Measurements from ENCODE around the gene IFT74.

IFT74 gene

DNA sequence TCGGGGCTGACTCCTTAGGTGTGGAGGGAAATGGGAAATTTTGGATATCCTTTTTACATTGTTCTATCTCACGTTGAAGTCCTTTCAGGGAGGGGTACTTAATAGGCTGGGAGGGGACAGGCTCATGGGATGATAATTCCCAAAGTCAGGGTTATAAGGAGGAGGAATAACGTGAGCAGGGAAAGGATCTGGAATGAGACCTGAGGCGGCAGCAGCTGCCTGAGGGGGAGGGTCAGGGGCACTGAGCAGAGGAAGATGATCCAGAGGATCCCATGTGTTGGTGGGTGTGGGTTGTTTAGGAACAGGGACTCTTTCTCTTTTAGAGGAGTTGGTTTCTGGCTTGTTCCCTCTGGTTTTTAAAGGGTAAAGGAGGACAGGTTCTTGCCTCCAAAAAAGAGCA, 18.7 kb downstream of the IFT74 start:
- DNase-seq: no peak

GRCh38 chr9:26975728-26976707, 19.8 kb downstream of the IFT74 start:
- DNase-seq: peak; percentile 44

DNA sequence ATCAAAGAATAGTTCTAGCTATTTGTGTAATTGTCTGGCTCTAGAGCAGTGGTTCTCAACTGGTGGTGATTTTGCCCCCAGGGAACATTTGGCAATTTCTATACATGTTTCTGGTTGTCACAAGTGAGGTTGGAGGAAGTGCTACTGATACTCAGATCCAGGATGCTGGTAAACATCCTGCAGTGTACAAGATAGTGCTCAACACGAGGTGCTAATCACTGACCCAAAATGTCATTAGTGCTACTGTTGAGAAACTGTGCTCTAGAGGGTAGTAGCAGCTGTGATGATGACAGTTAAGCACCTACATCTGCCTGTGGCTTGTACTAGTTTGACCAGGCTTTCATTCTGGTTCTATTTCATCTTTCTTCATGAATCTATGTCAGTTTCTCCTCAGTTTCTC, 27.1 kb downstream of the IFT74 start:
- DNase-seq: no peak

DNA sequence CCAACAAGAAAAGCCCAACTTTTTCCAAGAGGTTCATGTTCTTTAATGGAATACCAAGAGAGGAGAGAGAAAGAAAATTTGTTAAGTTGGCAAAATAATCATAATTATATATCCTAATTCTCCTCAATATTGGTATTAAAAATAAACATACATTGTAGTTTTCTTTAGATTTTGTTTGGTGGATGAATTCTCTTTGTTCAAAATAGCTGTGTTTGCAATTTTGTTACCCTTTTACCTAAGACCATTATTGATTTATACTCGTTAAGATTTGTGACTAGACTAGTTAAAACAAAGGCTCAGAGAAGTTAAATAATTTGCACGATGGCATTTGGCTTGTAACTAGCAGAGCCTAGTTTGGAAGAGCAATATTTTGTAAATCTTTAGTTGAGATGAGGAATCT, 39.6 kb downstream of the IFT74 start:
- DNase-seq: no peak

DNA sequence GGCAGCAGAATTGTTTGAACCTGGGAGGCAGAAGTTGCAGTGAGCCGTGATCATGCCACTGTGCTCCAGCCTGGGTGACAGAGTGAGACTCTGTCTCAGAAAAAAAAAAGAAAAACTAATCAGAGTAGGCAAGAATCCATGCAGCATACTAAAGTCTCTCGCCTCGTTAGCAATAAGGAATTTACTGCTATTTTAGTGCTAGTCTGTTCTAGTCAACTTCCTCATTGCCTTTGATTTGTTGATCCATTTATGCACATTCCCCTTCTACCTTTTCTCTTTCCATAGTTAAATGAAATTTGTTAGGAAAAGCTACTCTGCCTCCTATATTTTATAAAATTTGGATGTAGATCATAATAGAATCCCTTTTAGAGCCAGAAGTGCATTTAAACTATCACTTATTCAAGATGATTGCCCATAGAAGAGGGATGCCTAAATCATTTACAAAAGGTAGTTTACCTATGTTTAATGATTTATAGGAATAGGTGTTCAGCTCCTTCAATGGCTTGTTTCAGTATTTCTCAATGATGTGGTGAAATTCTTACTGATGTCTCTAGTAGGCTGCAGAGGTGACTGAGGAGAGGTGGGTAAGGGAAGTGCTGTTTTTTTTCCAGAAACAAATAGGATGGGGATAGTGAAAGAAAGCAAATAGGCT, 47.3 kb downstream of the IFT74 start:
- DNase-seq: no peak

- DNase-seq: no peak
Measured at GRCh38 chr9:27005491-27005890, 49.3 kb downstream of the IFT74 start, which contains the start of gene LRRC19. Gene LRRC19, minus strand, starts transcription at chr9:27005672. Its CDS starts 5,978 bp downstream, at chr9:26999694.

GRCh38 chr9:27019589-27019988, 63.4 kb downstream of the IFT74 start:
- DNase-seq: peak; percentile 24

GRCh38 chr9:27022920-27023319, 66.7 kb downstream of the IFT74 start:
- no peak for DNase-seq

DNA sequence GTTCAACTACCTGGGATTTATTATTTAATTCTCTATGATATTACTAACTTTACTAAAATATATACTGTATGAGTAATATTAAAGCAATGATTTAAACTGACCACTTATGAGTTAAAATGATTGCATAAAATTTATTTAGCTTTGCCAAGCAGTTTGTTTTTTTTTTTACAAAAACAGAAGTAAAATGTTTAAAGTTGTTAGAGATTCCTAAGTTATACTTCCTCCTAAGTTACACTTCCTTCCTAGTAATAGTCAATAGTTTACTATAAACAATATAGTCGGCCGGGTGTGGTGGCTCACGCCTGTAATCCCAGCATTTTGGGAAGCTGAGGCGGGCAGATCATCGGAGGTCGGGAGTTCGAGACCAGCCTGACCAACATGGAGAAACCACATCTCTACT, 73.0 kb downstream of the IFT74 start:
- DNase-seq: no peak

GRCh38 chr9:27033815-27034403, 77.7 kb downstream of the IFT74 start:
- DNase-seq: peak; percentile 38

DNA sequence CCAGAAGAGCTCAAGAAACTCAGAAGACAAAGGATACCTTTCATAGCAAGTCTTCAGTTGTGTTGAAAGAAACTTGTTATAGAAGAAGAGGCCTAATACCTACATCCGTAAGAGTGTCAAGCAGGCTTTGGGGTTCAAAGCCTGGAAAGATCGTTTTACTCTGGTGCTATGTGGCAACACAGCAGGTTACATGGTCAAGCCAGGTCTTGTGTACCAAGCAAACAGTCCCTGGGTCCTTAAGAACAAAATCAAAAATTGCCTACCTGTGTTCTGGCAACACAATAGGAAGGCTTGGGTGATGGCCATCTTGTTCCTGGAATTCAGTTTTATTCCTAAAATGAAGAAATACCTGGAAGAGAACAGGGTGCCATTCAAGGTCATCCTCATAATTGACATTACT, 81.3 kb downstream of the IFT74 start:
- no peak for DNase-seq

GRCh38 chr9:27041746-27042145, 85.5 kb downstream of the IFT74 start:
- no peak for DNase-seq

- DNase-seq: no peak
Measured at GRCh38 chr9:27042476-27042875, 86.3 kb downstream of the IFT74 start.

DNA sequence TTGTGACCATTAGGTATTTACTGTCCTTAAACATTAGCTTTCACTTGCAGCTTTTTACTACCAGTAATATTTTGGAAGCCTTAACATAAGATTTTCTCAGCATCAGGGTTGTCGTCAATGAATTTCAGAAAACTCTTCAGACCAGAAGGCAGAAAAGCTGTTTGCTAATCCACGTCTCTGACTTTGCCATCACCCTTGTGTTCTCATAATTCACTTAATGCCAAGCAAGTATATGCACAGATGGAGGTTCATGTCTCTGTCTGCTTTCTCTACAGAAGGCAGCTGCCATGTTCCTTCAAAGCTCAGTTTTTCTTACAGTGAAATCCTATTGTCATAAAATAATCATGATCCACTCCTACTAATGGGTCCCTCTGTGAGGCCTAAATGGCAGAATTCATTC, 87.0 kb downstream of the IFT74 start:
- DNase-seq: no peak

GRCh38 chr9:27047136-27047535, 90.9 kb downstream of the IFT74 start:
- DNase-seq: no peak

DNA sequence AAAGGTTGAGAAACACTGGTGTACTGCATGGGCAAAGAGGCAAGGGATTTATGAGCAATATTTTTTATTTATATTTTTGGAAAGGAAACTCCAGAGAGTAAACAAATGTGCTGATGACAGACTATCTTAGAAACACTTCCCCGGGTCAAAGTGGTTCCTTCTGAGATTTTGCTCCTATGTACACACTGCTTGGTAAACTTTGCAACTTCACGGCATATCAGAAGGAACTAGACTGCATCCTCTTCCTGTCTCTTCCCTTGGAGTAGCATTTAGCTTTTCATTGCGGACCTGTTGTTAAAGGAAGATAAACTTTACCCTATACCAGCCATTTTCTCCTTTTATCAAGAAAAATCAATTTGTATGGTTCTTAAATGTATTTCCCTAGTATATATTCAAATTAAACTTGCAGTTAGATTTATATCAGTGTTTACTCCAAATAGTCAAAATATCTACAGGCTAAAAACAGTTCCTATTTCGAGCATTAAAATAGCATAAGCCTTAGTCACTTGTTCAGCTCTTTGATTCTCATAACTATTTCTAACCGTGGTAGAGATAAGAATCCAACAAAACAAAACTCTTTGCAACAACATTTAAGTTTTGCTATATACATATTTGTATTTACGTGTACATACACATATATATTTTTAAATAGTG, 97.3 kb downstream of the IFT74 start:
- no peak for DNase-seq

- DNase-seq: no peak
Measured at GRCh38 chr9:27054125-27054524, 97.9 kb downstream of the IFT74 start.

GRCh38 chr9:27054841-27055240, 98.6 kb downstream of the IFT74 start:
- no peak for DNase-seq

- no peak for DNase-seq
Measured at GRCh38 chr9:27059412-27059811, 103.2 kb downstream of the IFT74 start.

GRCh38 chr9:27059907-27060306, 103.7 kb downstream of the IFT74 start:
- DNase-seq: no peak

DNA sequence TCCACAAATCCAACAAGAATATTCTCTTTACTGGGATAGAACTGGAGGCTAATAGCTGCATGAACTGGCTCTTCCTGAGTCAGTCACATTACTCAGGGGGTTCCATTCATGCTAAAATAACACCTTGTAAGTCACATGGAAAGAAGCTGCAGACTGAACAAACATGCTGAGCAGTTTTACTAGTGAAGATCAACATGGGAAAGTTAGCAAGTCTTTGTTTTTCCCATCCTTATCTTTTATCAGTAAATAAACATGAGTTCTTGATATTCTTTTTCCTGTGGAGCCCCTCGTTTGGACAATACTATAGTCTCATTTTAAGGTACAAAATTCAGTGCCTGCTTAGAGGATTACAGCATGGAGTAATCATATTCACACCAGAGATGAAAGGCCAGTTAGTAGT, 109.1 kb downstream of the IFT74 start:
- no peak for DNase-seq

GRCh38 chr9:27073841-27074728, 117.9 kb downstream of the IFT74 start:
- DNase-seq: no peak
